Measurements from ENCODE around the gene NOL12.

NOL12 gene

DNA sequence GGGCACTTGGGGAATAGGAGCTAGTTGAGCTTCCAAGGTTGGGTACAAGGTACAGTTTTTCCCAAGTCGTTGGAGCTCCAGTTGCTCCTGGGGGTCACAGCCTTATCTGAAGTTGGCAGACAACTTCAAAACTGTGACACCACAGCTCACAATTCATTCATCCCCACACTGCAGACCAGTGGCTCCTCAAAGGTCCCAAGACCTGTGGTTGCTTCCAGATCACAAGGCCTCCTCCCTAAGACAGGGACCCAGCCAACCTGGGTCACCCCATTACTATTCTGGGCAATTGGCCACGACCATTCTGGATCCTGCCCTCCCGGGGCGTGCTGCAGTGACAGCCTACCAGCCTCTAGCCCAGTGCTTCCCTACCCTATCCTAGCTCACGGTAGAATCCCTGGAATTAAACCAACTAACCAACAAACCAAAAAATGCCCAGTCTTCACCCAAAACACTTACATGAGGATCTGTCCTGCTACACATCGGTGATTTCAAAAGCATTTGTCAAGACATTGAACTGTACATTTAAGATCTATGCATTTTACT is 28.5 kb upstream of the NOL12 start (continued):
- TF ChIP-seq BACH2 (CRISPR knock-in tag; IDR thresholded peaks at IDR 0.05; ENCODE audit: borderline replicate concordance), result no peak
- no peak for TF ChIP-seq TCF4 (CRISPR knock-in tag; IDR thresholded peaks at IDR 0.05; ENCODE audit: borderline replicate concordance)

DNA sequence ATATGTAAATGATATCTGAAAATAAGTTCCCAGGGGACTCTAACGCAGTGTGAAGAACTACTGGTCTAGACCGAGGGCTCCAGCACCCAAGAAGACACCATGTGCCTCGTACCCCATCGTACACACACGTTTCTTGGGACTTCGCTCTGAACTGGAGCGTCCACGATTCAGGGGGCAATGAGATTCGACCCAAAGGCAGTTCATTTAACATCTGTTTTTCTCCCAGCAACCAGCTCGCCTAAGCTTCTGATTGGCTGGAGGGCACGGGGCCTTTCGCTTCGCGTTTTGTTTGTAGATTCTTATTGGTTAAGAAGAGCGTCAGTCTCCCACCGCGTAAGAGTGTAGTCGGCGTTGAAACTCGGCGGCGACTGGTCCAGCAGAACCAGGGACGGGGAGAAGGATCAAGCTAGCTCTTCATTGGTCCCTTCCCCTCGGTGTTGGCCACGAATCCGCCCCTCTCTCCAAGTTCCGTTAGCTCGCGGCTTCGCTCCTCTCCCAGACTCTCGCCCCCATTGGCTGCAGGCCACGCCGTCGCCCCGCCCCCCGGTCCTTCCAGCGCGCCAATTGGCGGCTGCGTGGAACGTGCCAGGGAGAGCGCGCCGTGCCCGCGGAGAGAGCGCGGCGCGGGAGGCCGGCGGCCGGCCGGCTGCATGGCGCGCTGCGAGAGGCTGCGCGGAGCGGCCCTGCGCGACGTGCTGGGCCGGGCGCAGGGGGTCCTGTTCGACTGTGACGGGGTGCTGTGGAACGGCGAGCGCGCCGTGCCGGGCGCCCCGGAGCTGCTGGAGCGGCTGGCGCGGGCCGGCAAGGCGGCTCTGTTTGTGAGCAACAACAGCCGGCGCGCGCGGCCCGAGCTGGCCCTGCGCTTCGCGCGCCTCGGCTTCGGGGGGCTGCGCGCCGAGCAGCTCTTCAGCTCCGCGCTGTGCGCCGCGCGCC is 27.7 kb upstream of the NOL12 start, which contains the start of gene PDXP:
Gene PDXP, plus strand, starts transcription at position 591 of the 933 bp plus-strand sequence. Its CDS starts 60 bp downstream, at position 651.
- ATAC-seq, result peak; percentile 98
- TF ChIP-seq TSHZ2 (CRISPR knock-in tag; IDR thresholded peaks at IDR 0.05), result 0 out of 2 replicates have a peak, but pooled peaks have one; percentile 27
- TF ChIP-seq TCF4 (CRISPR knock-in tag; IDR thresholded peaks at IDR 0.05; ENCODE audit: borderline replicate concordance), result no peak

DNA sequence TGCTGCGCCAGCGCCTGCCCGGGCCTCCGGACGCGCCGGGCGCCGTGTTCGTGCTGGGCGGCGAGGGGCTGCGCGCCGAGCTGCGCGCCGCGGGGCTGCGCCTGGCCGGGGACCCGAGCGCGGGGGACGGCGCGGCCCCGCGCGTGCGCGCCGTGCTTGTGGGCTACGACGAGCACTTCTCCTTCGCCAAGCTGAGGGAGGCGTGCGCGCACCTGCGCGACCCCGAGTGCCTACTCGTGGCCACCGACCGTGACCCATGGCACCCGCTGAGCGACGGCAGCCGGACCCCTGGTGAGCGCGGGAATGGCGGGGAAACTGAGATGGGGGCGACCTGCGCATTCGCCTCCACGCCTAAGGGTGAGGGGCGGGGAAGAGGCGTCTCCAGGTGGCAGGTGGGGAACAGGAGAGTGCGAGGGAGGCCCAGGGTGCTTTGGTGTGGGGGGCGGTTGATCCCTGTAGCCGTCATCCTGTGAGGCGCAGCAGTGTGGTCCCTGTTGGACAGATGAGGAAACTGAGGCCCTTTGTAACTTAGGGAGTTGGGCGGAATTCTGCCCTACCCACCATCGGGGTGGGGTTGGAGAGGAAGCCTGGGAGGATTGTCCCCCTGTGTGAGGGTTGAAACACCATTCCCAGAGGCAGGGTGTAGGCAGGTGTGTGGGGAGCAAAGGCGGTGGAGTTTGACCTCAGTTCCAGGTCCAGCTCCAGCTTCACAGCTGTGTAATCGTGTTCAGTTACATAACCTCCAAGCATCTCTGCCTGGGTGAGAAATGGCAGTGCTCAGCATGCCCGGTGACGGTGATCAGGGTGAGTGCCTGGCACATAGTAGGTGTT is 26.9 kb upstream of the NOL12 start:
- no peak for TF ChIP-seq ZNF8 (CRISPR knock-in tag; IDR thresholded peaks at IDR 0.05)
- no peak for TF ChIP-seq ZNF565 (CRISPR knock-in tag; conservative IDR thresholded peaks at IDR 0.05; ENCODE audit: low read depth)
- no peak for TF ChIP-seq PPARA (CRISPR knock-in tag; IDR thresholded peaks at IDR 0.05; ENCODE audit: borderline replicate concordance)
- TF ChIP-seq BACH2 (CRISPR knock-in tag; IDR thresholded peaks at IDR 0.05; ENCODE audit: borderline replicate concordance), result no peak
- no peak for TF ChIP-seq RARB (CRISPR knock-in tag; IDR thresholded peaks at IDR 0.05)
- no peak for TF ChIP-seq ZFP3 (CRISPR knock-in tag; IDR thresholded peaks at IDR 0.05)
- no peak for TF ChIP-seq POU6F1 (CRISPR knock-in tag; IDR thresholded peaks at IDR 0.05; ENCODE audit: borderline replicate concordance, low read depth)
- no peak for TF ChIP-seq CREB5 (CRISPR knock-in tag; IDR thresholded peaks at IDR 0.05; ENCODE audit: low read depth)
- no peak for TF ChIP-seq ZFP30 (CRISPR knock-in tag; IDR thresholded peaks at IDR 0.05)
- no peak for ATAC-seq

GRCh38 chr22:37659897-37660708 is 26.0 kb upstream of the NOL12 start:
- no peak for ATAC-seq
- TF ChIP-seq PPARA (CRISPR knock-in tag; IDR thresholded peaks at IDR 0.05; ENCODE audit: borderline replicate concordance) (no peak), CSDC2 (CRISPR knock-in tag; IDR thresholded peaks at IDR 0.05) (no peak), ZNF70 (CRISPR knock-in tag; IDR thresholded peaks at IDR 0.05) (no peak), ARNTL (CRISPR knock-in tag; IDR thresholded peaks at IDR 0.05; ENCODE audit: borderline replicate concordance, low read depth) (no peak), ISL1 (CRISPR knock-in tag; IDR thresholded peaks at IDR 0.05) (no peak), ZNF8 (CRISPR knock-in tag; IDR thresholded peaks at IDR 0.05) (no peak), ZNF565 (CRISPR knock-in tag; conservative IDR thresholded peaks at IDR 0.05; ENCODE audit: low read depth) (no peak), ZFP30 (CRISPR knock-in tag; IDR thresholded peaks at IDR 0.05) (no peak), OSR1 (CRISPR knock-in tag; IDR thresholded peaks at IDR 0.05) (no peak), POU6F1 (CRISPR knock-in tag; IDR thresholded peaks at IDR 0.05; ENCODE audit: borderline replicate concordance, low read depth) (no peak)
- TF ChIP-seq, protein P1, sequence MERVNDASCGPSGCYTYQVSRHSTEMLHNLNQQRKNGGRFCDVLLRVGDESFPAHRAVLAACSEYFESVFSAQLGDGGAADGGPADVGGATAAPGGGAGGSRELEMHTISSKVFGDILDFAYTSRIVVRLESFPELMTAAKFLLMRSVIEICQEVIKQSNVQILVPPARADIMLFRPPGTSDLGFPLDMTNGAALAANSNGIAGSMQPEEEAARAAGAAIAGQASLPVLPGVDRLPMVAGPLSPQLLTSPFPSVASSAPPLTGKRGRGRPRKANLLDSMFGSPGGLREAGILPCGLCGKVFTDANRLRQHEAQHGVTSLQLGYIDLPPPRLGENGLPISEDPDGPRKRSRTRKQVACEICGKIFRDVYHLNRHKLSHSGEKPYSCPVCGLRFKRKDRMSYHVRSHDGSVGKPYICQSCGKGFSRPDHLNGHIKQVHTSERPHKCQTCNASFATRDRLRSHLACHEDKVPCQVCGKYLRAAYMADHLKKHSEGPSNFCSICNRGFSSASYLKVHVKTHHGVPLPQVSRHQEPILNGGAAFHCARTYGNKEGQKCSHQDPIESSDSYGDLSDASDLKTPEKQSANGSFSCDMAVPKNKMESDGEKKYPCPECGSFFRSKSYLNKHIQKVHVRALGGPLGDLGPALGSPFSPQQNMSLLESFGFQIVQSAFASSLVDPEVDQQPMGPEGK (CRISPR knock-in tag; IDR thresholded peaks at IDR 0.05; ENCODE audit: borderline replicate concordance), result no peak
- TF ChIP-seq, protein P2, sequence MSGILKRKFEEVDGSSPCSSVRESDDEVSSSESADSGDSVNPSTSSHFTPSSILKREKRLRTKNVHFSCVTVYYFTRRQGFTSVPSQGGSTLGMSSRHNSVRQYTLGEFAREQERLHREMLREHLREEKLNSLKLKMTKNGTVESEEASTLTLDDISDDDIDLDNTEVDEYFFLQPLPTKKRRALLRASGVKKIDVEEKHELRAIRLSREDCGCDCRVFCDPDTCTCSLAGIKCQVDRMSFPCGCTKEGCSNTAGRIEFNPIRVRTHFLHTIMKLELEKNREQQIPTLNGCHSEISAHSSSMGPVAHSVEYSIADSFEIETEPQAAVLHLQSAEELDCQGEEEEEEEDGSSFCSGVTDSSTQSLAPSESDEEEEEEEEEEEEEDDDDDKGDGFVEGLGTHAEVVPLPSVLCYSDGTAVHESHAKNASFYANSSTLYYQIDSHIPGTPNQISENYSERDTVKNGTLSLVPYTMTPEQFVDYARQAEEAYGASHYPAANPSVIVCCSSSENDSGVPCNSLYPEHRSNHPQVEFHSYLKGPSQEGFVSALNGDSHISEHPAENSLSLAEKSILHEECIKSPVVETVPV (CRISPR knock-in tag; IDR thresholded peaks at IDR 0.05), result no peak

Data from SK-N-SH treated with all-trans-retinoic acid at 6 μM for 48 hours (cell line).